HG03521 (cell line): Measurements from ENCODE around the gene CAPS.
"Not testable (repeated sequence)": the region's sequence is repeated elsewhere in the genome, so short reads cannot be mapped to it uniquely, and the experiment has no call there.

Source experiments
- ATAC-seq: cut with Tn5 transposase; IDR thresholded peaks from one replicate; pipeline ENCODE4 v1.9.1; 2021; ENCODE audit warnings: mild to moderate bottlenecking, moderate library complexity; ENCODE audit not compliant: unreplicated experiment

The CAPS gene

GRCh38 chr19:5953680-5954213, 39.7 kb downstream of the CAPS start:
- ATAC-seq: no peak

- no peak for ATAC-seq
Observed at GRCh38 chr19:5954293-5954692, 40.2 kb downstream of the CAPS start.

GRCh38 chr19:5955636-5955935, 41.5 kb downstream of the CAPS start:
- ATAC-seq: no peak

- no peak for ATAC-seq
Observed at GRCh38 chr19:5956323-5956722, 42.3 kb downstream of the CAPS start.

GRCh38 chr19:5956728-5957127, 42.7 kb downstream of the CAPS start:
- no peak for ATAC-seq

- ATAC-seq: no peak
Observed at GRCh38 chr19:5957170-5957569, 43.1 kb downstream of the CAPS start.

GRCh38 chr19:5958074-5958850, 44.2 kb downstream of the CAPS start:
- ATAC-seq: no peak

- no peak for ATAC-seq
Observed at GRCh38 chr19:5958851-5959122, 44.7 kb downstream of the CAPS start.

GRCh38 chr19:5959260-5960004, 45.4 kb downstream of the CAPS start:
- ATAC-seq: no peak

GRCh38 chr19:5960005-5961001, 46.2 kb downstream of the CAPS start:
- ATAC-seq: no peak

GRCh38 chr19:5961641-5961968, 47.6 kb downstream of the CAPS start:
- ATAC-seq: not testable (repeated sequence)

GRCh38 chr19:5961969-5962945, 48.2 kb downstream of the CAPS start:
- no peak for ATAC-seq

GRCh38 chr19:5963259-5963658, 49.2 kb downstream of the CAPS start:
- ATAC-seq: not testable (repeated sequence)

- ATAC-seq: no peak
Observed at GRCh38 chr19:5963855-5964254, 49.8 kb downstream of the CAPS start.

GRCh38 chr19:5964816-5965565, 50.9 kb downstream of the CAPS start:
- ATAC-seq: no peak
